GM19455 (cell line): ENCODE data around the gene ATP7B.
"Not testable (repeated sequence)": the region's sequence is repeated elsewhere in the genome, so short reads cannot be mapped to it uniquely, and the experiment has no call there.

Experiments used
- ATAC-seq: cut with Tn5 transposase; IDR thresholded peaks from one replicate; pipeline ENCODE4 v1.9.1; 2021; ENCODE audit not compliant: unreplicated experiment

ATP7B gene

GRCh38 chr13:51924756-51925544 is 86.3 kb downstream of the ATP7B start:
- no peak for ATAC-seq

GRCh38 chr13:51923983-51924539 is 87.2 kb downstream of the ATP7B start:
- no peak for ATAC-seq

DNA sequence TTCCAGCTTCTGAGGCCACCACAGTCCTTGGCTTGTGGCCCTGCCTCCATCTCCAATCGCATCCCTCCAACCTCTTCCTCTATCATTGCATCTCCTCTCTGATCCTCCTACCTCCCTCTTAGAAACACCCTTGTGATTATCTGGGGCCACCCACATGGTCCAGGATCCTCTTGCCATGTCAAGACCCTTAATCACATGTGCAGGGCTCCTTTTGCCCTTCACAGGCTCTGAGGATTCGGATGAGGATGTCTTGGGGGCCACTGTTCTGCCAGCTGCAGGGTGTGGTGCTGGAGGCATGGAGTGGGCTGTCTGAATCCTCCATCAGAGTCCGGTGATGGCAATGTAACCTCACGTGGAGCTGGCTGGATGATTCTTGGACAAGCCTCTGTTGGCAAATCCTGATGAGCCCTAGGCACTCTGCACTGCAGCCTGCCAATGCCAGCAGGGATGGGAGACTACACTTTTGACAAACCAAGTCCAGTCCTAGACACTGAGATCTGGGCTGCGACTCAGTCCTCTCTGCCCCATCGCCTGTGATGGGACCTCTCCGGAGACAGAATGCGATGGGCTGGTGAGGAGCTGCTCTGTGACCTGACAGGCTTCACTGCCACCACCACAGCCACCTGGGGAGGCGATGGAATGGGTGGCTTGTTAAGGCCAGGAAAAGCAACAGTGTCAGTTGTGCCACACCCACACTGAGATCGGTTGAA is 88.3 kb downstream of the ATP7B start:
- ATAC-seq, result no peak

- no peak for ATAC-seq
These were observed 89.2 kb downstream of the ATP7B start for GRCh38 chr13:51921790-51922740.

DNA sequence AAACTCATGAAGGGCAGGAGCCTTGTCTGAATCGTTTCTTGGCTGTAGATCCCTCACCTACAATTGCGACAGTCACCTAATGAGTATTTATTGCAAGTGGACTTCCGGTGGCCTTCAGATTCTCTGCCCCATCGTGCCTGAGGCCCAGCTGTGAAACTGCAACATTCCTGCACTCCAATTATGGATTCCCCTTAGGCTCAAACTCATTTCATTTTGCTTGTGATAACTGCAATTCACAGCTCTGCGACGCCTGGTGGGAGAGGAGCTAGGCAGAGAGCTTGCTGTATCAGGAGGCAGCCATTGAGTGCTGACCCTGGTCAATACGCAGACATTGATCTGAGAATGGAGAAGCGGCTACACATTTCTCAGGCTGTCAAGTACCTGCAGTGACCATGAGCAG is 90.5 kb downstream of the ATP7B start:
- ATAC-seq, result no peak

DNA sequence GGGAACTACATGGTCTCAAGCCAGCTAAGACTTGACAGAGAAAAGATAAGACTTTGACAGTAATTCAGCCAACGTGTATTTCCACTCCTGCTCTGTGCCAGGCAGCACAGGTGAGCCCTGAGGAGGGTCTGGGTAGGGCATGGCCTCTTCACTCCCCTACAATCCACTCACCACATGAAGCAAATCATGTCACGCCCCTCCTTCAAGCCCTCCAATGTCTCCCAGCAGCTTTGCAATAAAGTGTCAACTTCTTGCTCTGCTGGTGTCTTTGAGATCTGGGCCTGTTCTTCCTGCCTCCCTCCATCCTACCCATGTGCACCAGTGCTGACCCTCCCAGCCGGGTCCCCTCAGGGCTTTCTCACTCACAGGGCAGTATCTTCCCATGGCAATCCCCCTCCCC is 91.0 kb downstream of the ATP7B start:
- no peak for ATAC-seq

DNA sequence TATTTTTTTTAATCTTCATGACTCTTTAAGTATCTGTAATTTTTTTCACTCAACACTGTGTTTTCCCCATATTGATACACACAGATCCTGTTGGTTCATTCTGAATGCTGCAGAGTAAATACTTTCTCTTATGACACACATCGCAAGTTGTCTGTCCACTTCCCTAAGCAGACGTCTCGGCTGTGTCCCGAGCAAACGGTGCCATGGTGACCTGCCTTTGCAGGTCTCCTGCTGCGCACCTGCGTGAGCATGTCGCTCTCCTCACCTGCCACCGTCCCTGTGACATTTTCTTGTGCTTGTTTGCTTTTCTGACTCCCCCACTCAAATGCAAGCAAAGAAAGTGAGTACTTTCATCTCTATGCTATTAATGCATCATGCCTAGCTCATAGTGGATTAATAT is 91.7 kb downstream of the ATP7B start:
- ATAC-seq, result no peak

DNA sequence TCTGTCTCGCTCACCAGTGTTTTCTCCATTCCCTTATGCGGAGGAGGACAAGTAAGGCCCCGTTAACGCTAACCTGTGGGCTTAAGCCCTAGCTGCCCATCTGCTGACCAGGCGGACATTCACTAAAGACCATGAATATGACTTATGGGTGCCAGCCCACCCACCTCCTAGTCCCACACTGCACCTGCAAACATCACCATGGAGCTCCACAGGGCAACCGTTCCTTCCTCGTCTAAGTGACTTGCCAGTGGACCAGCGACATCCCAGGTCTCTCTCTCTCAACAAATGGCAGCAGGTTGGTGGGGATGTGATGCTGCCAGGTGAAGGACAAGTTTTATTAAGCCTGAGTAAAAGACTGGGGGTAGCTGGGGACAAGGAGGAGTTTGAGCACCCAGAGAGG is 94.3 kb downstream of the ATP7B start:
- no peak for ATAC-seq

DNA sequence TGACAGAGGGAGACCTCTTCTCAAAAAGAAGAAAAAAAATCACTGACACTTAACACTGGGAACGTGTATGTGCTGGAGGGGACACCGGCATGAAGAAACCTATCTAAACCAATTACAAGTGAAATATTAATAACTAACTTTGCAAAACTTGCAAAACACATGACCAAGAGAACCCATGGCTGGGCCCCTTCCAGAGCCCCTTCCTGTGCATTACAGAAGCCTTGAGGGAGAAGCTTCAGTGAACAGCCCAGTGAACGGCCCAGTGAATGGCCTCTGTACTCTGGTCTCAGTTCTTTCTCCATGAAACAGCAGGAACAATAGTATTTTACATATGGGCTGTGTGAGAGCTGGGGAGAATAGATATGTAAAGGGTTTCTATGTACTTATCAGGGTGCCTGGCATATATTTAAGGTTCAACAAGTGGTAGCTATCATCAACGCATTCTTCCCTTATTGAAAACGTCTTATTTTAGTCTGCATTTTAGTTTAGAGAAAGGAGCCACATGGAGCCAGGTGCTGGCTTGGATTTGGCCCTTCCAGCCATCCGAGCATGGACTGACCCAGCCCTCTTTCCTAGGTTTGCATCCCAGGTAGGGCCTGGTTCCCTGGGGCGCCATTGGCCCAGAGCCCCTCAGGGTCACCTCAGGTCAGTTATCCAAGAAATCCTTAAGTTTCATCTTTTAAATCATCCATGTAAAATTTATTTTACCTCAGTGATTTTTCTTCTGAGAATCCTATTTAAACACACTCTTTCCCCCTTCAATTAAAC is 95.0 kb downstream of the ATP7B start:
- ATAC-seq, result no peak

DNA sequence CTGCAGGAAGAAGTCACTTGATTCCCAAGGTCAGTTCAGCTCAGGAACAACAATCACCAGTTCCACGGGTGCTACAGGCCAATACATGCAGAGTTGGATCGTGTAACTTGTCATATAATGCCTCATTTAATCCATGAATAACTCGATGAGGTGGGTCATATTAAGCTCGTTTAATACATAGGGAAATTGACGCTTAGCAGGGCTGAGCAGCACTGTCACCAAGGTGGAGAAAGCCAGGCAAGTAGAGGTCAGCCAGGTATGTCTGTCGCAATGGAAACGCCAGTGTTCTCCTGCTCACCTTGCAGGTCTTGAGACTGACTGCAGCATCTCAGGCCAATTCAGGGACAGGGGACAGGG is 97.1 kb downstream of the ATP7B start:
- no peak for ATAC-seq

GRCh38 chr13:51913421-51914136 is 97.7 kb downstream of the ATP7B start:
- ATAC-seq, result no peak

GRCh38 chr13:51912511-51913225 is 98.6 kb downstream of the ATP7B start:
- ATAC-seq, result no peak

DNA sequence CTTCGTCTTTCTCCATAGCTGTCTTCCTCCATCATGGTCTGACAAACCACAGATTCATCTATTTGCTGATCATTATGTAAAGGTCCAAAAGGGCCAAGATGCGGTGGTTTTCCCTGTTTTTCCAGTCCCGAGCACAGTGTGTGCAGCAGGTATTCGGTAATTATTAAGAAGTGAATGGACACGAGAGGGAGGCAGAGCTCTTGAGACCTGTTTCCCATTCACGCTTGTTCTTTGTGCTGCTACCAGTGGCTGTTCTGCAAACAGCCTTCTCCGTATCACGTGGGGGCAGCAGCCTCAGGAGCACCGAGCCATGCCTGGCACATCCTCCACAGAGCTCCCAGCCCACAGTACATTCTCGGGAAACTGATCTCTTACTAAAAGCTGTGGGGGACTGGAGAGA is 99.2 kb downstream of the ATP7B start:
- no peak for ATAC-seq

GRCh38 chr13:51910508-51910907 is 100.7 kb downstream of the ATP7B start:
- no peak for ATAC-seq

GRCh38 chr13:51909265-51909664 is 102.0 kb downstream of the ATP7B start:
- not testable (repeated sequence) for ATAC-seq

DNA sequence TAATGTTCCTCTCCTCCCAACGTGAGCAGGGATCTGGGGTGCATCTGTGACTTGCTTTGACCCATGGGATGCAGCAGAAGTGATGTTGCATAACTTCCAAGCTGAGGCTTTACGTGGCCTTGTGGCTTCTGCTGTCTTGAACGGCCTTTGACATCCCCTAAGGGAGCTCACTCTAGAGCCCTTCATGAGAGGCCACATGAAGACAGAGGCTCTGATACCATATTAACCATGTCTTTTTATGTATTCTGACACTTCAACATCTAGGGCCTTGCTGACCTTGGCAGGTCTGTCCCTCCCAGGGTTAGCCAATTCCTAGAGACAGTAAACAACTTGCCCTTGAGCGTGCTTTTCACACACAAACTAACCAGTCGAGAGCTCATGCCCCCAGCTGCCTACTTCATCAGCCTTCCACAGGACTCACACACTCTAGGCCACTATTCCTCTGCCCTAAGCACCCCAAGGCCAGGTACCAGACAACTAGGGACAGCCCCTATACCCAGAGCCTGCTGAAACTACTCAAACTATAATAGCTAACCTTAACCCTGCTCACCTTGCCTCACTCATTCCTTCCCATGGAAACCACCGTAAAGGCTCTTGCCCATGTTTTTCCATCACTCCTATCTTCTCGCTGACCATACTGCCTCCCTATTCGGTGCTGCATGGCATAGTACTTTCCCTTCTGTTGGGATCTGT is 104.1 kb downstream of the ATP7B start:
- no peak for ATAC-seq

- ATAC-seq, result no peak
These were observed 104.7 kb downstream of the ATP7B start for GRCh38 chr13:51906581-51906980.

GRCh38 chr13:51905787-51906186 is 105.5 kb downstream of the ATP7B start:
- ATAC-seq, result no peak

- no peak for ATAC-seq
These were observed 108.5 kb downstream of the ATP7B start for GRCh38 chr13:51902776-51903175.
